Occipital lobe (tissue), 2 donors: ENCODE results near the gene EFHD2. TPM values are rescaled to one million over a fixed set of nuclear protein-coding genes. Genes with fewer than 3 reads are reported as not detected.

ENCODE experiments used
- DNase-seq: peaks from one replicate; lab custom pipeline; 2025; lab: John Stamatoyannopoulos, UW
- total RNA-seq: library from RNA; depleted of rRNA; stranded (reverse); fragments of >200 nt; gene quantifications from one replicate; pipeline ENCODE4 v1.2.3, GENCODE V29; 2014

Gene EFHD2
- total RNA-seq, 1 donor from 2014 or later: 8.3 TPM

DNA sequence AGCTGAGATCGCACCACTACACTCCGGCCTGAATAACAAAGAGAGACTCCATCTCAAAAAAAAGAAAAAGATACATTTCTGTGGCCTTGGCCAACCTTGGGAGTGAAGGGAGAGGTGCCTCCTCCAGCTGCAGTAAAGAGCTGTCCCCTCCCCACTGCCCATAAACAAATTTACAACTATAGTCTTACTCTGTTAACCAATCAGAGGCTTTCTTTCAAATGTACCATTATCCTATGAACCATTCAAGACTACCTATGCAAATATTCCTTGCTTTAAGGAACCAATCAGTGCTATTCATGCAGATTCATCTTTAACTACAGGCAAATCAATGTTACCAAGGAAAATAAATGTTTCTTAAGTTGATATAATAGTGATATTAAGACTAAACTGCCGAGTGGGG lies 67.2 kb downstream of the EFHD2 start:
- no peak for DNase-seq

DNA sequence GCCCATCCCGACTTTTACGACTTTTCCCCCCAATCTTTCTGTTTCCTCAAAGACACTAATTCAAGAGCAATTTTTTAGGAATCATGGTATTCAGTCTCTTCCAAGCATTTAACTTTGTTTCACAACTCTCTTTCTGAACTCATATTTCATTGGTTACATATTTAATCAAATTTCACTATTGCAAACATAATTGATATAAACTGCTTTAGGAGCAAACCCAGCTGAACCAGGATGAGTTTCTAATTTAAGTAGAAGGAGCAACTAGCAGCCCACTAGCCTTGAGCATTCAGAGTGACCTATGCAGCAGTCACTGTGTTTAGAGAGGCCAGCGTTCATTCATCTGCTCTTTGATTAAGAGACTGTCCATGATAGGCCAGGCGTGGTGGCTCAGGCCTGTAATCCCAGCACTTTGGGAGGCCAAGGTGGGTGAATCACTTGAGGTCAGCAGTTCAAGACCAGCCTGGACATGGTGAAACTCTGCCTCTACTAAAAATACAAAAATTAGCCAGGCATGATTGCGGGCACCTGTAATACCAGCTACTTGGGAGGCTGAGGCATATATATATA lies 68.0 kb downstream of the EFHD2 start:
- DNase-seq: no peak

Other genes starting within 250 kb of the EFHD2 start
- gene FHAD1, start 162.7 kb upstream of the EFHD2 start, total RNA-seq: 0.31 TPM
- gene CTRC, start 28.6 kb downstream of the EFHD2 start, total RNA-seq: not detected
- not detected for gene CELA2A, start 46.8 kb downstream of the EFHD2 start, total RNA-seq
- not detected for gene CELA2B, start 66.2 kb downstream of the EFHD2 start, total RNA-seq
- gene CASP9, start 114.3 kb downstream of the EFHD2 start, total RNA-seq: 2.3 TPM
- 13.1 TPM for gene DNAJC16, start 117.0 kb downstream of the EFHD2 start, total RNA-seq
- 0.47 TPM for gene AGMAT, start 175.2 kb downstream of the EFHD2 start, total RNA-seq
- 20.9 TPM for gene DDI2, start 207.6 kb downstream of the EFHD2 start, total RNA-seq